Fibroblast of skin of left quadriceps (primary cell): ENCODE data around the gene TMEM221.

ENCODE experiments used
- DNase-seq, 2 experiments: peaks; one replicate each; pipeline ENCODE4 v3.0.0-alpha.2; 2013; ENCODE audit warnings: low read depth in 2 of 2

Gene TMEM221

GRCh38 chr19:17473041-17473440 lies 24.6 kb upstream of the TMEM221 start:
- DNase-seq = peak; percentile 56 to 59

GRCh38 chr19:17471410-17472125 lies 23.1 kb upstream of the TMEM221 start:
- DNase-seq = no peak

GRCh38 chr19:17470068-17470841 lies 21.8 kb upstream of the TMEM221 start, which contains the start of gene SLC27A1:
Gene SLC27A1, plus strand, starts transcription at chr19:17470524. Its CDS starts 17 bp downstream, at chr19:17470541.
- DNase-seq = peak; percentile 98 to 99

GRCh38 chr19:17469481-17470067 lies 21.1 kb upstream of the TMEM221 start:
- DNase-seq = peak; percentile 90 to 91

GRCh38 chr19:17469092-17469480 lies 20.6 kb upstream of the TMEM221 start:
- DNase-seq = no peak

- no peak for DNase-seq
Measured at GRCh38 chr19:17468302-17469091, 20.0 kb upstream of the TMEM221 start.

GRCh38 chr19:17467471-17468301 lies 19.2 kb upstream of the TMEM221 start:
- DNase-seq = no peak

GRCh38 chr19:17466487-17466850 lies 18.0 kb upstream of the TMEM221 start:
- DNase-seq = no peak

GRCh38 chr19:17460372-17461230 lies 12.1 kb upstream of the TMEM221 start, which contains the start of gene NXNL1:
Gene NXNL1, minus strand, starts transcription at chr19:17460926. Its CDS starts 57 bp downstream, at chr19:17460869.
- DNase-seq = no peak

GRCh38 chr19:17458970-17459369 lies 10.5 kb upstream of the TMEM221 start:
- no peak for DNase-seq

- DNase-seq = no peak
Measured at GRCh38 chr19:17457616-17458015, 9.1 kb upstream of the TMEM221 start.

- DNase-seq = no peak
Measured at GRCh38 chr19:17456127-17456526, 7.7 kb upstream of the TMEM221 start.

GRCh38 chr19:17455308-17456123 lies 7.0 kb upstream of the TMEM221 start:
- no peak for DNase-seq

GRCh38 chr19:17454576-17455071 lies 6.2 kb upstream of the TMEM221 start:
- no peak for DNase-seq

GRCh38 chr19:17451820-17452219 lies 3.4 kb upstream of the TMEM221 start:
- DNase-seq = no peak

GRCh38 chr19:17450264-17451075 lies 2.0 kb upstream of the TMEM221 start:
- DNase-seq = no peak

GRCh38 chr19:17447704-17448130 lies 751 bp downstream of the TMEM221 start:
- no peak for DNase-seq
